ENCODE measurements around the gene NDUFS4.
"Not testable (repeated sequence)": the region's sequence is repeated elsewhere in the genome, so short reads cannot be mapped to it uniquely, and the experiment has no call there.

Gene NDUFS4

DNA sequence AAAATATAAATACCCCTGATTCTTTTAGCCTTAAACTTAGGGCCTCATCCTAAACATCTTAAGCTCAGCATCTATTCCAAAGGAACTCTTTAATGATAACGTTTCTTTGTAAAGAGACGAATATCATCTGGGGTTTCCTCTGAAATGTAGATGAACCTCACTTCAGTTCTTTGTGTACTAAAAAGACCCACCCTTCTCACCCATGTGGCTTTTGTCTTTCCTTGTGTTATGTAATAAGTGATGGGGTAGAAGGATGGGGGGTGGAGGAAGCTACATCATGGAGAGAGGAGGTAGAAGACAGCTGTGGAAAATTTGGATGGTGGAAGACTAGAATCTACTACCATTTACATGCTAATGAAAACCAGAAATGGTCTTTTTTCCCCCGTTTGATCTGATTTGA lies 111.0 kb downstream of the NDUFS4 start:
- DNase-seq: no peak

DNA sequence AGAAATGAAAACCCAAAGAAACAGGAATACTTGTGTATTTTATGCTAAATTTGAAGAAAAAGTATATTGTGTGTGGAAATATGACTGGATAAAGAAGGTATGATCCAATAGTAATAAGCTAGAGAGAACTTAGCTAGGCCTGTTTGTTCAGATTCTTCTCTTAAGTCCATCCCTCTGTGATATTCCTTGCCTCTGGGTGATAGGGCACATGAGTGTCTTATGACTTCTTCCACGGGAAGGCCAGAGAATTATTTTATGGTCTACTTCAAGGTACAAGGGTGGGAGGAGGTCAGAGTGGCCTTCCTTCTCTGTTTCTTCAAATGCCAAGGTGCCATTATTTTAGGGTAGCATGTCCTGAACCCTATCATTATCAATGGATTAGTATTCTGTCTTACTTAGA lies 113.7 kb downstream of the NDUFS4 start:
- no peak for DNase-seq

DNA sequence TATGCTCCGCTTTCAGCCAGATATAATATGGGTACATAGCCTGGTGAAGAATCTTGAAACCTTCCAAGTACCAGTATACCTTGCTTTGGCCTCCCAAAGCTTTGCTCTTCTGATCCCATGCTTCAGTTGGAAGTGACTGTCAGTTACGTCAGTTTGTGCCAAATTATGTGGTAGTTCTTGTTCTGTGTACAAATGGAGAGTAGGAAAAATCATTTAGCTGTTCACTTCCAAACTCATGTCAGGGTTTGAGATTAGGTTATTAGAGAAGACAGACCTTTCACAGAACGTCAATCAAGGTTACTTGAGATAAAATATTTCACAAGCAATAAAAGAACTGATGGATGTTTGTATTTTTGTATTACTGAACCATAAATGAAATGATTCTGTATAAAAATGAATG lies 117.2 kb downstream of the NDUFS4 start:
- no peak for DNase-seq

DNA sequence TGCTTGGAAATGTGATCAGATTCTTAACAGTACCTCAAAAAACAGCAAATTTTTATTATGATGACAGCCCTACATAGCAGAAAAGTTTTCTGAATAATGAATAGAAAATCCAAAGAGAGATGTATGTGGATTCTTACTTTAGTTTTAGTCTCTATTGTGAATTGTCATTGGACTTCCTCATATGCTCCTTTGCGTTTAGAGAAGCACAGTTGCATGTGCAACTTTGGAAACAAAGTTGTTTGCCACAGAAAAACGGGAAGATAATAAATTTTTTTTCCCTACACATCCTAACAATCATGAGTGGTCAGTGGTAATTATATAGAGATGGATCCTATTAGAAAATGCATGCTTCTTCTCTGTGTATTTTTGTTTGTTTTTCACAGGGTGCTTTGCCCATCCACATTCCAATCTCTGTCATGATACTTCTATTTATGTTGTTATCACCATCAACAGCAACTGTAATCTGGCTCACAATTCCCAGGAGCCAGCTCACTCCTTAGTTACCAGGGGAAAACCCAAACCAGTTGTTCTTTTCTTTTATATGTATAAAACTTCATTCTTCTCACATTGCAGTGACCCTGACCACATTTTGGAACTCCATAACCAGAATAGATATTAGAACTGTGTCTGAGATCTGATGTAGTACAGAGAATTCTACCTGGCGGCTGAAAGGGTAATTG lies 118.7 kb downstream of the NDUFS4 start:
- no peak for DNase-seq

DNA sequence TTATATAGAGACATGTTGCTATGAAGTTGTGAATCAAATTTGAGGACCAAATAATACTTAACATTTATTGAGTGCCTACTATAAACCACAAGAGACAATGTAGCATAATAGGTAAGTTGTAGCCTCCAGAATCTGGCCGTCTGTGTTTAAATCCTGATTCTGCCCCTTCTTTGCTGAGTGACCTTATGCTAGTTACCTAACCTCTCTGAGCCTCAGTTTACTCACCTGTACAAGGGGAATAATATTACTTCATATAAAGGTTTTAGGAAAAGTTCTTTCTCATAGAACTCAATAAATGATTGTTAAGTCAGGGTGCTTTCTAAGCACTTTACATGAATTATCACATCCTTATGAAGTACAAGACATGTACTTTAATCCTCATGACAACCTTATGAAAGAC lies 120.6 kb downstream of the NDUFS4 start:
- no peak for DNase-seq

DNA sequence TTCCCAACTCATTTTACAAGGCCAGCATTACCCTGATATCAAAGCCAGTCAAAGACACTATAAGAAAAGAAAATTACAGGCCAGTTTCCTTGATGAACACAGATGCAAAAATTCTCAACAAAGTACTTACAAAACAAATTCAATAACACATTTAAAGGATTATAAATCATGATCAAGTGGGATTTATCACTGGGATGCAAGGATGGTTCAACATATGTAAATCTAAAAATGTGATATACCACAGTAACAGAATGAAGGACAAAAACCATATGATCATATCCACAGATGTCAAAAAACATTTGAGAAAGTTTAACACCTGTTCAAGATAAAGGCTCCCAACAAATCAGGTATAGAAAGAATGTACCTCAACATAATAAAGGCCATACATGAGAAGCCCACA lies 130.6 kb downstream of the NDUFS4 start:
- DNase-seq: no peak

DNA sequence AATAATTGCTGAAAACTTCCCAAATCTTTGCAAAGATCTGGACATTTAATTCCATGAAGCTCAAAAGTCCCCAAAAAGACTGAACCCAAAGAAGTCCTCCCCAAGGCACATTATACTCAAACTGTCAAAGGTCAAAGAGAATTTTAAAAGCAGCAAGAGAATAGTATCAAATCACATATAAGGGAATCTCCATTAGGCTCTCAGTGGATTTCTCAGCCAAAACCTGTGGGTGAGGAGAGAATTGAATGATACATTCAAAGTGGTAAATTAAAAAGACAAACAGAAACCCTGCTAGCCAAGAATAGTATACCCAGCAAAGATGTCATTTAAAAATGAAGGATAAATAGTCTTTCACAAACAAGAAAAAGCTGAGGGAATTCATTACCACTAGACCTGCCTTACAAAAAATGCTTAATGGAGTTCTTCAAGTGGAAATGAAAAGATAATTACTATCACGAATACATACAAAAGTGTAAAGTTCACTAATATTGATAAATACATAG lies 134.1 kb downstream of the NDUFS4 start:
- no peak for DNase-seq

DNA sequence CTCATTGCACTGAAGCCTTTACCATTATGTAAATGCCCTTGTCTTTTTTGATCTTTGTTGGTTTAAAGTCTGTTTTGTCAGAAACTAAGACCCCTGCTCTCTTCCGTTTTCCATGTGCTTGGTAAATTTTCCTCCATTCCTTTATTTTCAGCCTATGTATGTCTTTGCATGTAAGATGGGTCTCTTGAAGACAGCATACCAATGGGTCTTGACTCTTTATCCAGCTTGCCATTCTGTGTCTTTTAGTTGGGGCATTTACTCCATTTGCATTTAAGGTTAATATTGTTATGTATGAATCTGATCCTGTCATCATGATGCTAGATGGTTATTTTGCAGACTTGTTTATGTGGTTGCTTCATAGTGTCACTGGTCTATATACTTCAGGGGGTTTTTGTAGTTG lies 150.0 kb downstream of the NDUFS4 start:
- DNase-seq: not testable (repeated sequence)

DNA sequence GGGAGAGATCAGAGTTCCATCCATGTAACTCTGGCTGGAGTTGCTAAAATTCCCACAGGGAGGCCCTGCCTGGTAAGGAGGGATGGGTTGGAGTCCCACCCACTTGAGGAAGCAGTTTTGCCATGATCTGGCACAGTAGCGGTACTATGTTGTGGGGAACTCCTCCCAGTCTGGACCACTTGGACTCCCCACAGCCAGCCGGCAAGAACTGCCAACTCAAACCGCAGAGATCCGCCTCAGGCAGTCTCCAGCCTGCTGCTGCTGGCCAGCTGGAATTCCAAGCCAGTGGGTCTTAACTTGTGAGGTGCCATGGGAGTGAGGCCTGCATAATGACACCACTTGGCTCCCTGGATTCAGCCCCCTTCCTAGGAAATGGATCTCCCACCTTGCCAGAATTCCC lies 151.9 kb downstream of the NDUFS4 start:
- DNase-seq: no peak

DNA sequence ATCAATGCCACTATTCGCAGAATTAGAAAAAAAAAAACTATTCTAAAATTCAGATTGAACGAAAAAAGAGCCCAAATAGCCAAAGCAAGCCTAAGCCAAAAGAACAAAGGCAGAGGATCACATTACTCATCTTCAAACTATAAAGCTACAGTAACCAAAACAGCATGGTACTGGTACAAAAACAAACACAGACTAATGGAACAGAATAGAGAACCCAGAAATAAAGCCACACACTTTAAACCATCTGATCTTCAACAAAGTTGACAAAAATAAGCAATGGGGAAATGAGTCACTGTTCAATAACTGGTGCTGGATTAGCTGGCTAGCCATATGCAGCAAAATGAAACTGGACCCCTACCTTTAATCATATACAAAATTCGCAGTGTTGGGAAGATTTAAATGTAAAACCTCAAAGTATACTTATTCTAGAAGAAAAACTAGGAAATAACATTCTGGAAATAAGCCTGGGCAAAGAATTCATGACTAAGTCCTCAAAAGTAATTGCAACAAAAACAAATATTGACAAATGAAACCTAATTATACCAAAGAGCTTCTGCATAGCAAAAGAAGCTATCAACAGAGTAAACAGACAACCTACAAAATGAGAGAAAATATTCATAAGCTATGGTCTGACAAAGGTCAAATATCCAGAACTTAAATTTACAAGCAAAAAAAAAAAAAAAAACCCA lies 153.7 kb downstream of the NDUFS4 start:
- no peak for DNase-seq

DNA sequence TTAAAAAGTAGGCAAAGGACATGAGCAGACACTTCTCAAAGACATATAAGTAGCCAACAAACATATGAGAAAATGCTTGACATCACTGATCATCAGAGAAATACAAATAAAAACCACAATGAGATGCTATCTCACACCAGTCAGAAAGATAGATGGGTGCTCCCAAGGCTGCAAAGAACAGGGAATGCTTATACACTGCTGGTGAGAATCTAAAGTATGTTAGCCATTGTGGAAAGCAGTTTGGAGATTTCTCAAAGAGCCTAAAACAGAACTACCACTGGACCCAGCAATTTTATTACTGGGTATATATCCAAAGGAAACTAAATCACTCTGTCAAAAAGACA lies 154.2 kb downstream of the NDUFS4 start:
- DNase-seq: no peak

DNA sequence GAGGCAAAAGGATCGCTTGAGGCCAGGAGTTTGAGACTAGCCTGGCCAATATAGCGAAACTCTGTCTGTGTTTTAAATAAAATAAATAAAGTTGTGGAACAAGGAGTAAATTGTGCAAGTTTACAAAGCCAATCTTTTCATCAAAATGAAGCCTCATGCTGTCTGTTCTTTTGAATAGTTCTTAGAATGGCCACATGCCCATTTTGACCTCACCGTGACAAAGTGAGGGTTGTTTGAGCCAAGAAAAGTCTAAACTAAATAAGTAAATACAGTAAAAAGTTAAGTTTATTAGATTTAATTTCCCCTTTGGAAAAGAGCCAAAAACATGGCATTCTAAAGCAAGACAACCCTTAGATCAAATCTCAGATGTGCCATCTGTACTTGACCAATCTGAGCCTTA lies 165.7 kb downstream of the NDUFS4 start:
- DNase-seq: no peak

DNA sequence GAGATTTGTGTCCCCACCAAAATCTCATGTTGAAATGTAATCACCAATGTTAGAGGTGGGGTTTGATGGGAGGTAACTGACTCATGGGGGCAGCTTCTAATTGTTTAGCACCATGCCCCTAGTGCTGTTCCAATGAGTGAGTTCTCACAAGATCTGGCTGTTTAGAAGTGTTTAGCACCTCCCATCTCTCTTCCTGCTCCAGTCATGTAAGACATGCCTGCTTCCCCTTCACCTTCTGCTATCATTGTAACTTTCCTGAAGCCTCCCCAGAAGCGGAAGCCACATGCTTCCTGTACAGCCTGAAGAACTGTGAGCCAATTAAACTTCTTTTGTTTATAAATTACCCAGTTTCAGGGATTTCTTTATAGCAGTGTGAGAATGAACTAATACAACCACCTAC lies 170.5 kb downstream of the NDUFS4 start:
- DNase-seq: no peak

Data from CD4-positive, alpha-beta T cell treated with Interleukin-1 beta for 1 hour (primary cell).